ENCODE data around the gene PGAM4.
"Not testable (repeated sequence)": the region's sequence is repeated elsewhere in the genome, so short reads cannot be mapped to it uniquely, and the experiment has no call there.

PGAM4 gene

DNA sequence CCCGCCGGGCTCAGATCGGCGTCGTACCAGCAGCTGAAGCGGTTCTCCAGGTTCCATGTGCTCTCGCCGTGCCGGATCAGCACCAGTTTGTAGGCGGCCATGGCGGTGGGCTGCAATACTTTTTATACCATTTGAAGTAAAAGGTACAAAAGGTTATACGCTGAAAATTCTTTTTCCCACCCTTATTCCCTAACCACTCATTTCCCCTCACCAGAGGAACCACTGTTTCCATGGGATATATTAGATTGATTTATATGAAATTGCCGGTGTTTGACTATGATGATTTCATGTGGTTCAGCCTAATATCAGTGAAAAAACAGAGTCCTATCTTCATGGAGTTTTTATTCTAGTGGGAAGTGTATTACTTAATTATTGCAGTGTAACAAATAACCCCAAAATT, at the start of gene PGAM4:
Gene PGAM4, minus strand, starts transcription at position 101 of the 400 bp plus-strand sequence. Its CDS starts 0 bp downstream, at position 101.
- no peak for DNase-seq

DNA sequence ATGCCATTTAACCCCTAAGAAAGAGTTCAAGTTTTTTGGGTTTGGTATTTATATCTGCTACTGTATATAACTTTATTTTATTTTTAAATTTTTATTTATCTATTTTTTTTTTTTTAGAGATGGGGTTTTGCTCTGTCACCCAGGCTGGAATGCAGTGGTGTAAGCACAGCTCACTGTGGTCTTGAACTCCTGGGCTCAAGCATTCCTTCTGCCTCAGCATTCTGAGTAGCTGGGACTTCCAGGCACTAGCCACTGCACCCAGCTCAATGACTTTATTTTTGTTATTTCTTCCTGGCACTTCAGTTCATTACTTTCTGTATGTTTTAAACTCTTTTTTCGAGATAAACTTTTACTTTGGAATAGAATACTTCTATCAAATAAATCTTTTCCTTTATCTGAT, 42.4 kb upstream of the PGAM4 start:
- DNase-seq: no peak

DNA sequence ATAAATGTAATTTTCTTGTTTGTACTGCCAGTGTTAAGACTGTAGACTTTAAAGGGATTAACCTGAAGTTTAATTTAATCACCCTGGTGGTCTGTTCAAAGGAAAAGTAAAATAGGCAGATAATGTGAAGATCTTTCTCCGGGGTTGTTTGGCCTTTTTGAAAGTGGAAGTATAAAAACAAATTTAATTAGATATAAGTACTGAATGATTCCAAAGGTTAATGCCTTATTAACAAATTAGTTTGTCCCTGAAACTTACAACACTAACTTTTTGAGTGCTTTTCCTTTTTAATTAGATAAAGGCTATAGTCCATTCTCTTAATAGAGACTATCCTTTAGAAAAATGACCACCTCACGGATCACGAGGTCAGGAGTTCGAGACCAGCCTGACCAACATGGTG, 10.4 kb upstream of the PGAM4 start:
- no peak for DNase-seq

DNA sequence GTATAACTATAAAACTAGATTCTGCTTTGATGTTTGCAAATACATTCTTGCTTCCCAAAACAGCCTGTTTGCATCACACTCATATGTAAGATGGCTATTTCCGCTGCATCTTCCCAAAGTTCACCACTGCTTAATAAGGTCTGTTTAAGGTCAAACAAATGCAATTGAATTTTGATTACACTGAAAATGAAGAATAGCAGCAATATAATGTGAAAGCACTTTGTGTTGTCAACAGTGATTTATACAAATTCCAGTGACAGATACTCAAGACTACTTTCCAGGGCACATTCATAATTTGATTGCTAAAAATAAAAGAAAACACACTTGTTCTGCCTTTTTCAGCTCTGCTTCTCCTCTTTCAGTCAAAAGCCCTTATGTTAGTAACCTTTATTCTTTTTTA, 8.1 kb upstream of the PGAM4 start:
- no peak for DNase-seq

DNA sequence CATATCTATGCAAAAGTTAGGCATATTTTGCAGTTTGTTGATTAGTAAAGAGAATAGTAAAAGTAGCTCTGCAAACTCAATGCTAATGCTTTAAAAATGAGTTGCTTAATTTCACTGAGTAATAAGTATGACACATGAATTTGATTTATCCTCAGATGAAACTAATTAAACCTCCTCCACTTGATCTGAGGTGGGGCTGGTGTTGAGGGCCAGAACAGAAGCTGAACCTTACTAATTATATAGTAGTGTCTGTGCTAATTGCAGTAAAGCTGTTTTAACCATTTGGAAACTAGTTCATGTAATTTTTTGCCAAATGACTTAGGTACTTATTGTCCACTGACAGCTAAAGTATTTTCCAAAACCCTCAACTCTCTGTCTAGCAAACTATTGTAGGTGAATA, 7.7 kb upstream of the PGAM4 start:
- DNase-seq: no peak

DNA sequence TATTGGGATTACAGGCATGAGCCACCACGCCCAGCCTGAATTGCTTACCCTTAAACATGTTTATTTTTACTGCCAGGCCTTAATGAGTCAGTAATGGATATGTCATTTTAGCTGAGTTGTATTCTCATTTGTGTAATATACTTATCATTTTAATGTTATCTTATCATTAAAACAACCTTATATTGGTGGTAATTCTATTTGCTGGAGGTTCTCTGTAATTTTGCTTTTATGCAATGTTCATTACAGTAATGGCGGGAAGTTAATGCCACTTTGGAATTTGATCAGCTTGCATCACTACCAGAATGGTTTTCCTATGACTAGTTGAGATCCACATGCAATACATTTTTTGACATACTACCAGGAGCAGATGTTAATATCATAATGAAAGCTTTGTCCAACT, 6.3 kb upstream of the PGAM4 start:
- DNase-seq: no peak

DNA sequence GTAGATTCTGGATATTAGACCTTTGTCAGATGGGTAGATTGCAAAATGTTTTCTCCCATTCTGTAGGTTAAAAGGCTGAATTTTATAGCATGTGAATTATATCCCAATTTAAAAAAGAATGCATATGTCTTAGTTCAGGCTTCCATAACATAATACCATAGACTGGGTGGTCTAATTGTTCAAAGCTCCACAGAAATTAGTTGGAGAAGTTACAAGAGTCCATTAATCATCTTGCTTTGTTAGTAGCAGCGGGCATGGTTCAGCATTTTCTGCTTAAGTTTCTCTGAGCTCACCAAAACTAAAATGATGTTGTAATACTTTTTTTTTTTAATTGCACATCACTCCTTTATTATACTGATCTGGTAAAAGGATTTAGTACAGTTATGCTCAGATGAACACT, 1.8 kb downstream of the PGAM4 start:
- DNase-seq: no peak

DNA sequence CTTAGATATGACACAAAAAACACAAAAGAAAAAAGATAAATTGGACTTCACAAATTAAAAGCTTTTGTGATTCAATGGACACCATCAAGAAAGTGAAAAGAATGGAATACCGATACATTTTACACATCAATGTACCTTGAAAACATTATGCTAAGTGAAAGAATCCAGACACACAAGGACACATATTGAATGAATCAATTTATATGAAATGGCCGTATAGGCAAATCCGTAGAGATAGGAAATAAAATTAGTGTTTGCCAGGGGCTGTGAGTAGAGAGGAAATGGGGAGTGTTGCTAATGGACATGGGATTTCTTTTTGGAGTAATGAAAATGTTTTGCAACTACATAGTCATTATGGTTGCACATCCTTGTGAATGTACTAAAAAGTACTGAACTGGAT, 3.1 kb downstream of the PGAM4 start:
- DNase-seq: no peak

DNA sequence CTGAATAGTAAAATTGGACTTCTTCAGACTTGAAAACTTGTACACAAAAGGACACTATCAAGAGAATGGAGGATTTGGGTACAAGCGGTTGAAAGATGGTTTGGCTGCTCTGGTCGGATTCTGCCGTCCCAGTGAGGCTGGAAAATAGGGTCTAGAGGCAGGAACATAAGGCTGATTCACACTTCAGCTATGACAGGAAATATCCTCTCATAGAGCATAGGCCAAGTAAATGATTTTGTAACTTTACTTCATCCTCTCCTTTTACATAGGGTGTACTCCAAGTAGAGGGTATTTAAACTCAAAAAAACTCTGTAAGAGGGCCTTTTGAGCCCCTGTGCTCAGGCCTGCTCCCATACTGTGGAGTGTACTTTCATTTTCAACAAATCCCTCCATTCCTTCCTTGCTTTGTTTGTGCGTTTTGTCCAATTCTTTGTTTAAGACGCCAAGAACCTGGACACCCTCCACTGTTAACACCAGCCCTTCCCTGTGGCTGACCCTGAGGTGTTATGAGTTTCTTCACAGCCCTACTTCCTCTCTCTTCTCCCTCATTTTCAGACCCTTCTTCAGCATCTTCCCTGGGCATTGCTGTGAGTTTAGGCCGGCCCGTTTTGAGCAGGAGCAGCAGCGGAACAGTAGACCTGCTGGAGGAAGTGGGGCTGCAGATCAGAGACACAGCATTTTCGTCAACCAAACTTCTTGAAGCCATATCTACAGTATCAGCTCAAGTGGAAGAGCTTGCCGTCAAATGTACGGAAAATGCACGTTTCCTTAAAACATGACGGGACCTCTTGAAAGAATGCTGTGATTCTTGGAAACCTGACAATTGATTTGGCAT, 7.2 kb downstream of the PGAM4 start:
- no peak for DNase-seq

DNA sequence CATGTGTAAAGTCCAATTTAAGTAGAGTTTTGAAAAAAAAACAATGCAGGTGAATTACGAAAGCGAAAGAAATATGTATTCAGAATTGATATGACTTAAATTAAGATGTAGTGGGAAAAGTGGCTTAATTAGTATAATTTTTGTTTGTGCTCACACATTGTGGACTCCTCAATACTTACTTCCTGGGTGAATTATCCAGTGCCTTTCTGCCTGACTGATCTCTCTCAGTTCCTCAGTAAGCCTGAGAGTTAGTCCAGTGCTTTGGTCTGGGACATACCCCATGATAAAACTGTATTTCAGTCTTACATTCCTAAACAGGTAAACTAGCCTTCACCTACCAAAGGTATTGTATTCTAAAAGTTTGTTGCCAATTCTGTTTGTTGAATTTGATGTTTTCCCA, 8.4 kb downstream of the PGAM4 start:
- DNase-seq: no peak

DNA sequence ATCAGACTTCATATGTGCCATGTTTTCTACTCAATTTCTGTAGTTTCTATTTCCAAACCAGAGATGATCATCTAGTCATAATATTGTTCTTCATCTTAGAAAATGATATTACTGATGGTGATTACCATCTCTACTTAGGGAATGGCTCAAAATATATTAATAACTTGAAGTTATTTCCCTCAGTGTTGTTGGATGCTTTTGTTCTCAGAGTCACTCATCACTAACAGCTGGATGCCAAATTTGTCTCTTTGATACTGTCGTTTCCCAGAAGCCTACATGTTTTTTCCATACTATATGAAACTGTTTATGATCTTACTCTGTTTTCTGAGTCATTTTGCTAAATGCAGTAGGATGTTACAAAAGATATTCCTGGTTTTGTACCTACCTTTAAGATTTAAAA, 8.9 kb downstream of the PGAM4 start:
- DNase-seq: no peak

DNA sequence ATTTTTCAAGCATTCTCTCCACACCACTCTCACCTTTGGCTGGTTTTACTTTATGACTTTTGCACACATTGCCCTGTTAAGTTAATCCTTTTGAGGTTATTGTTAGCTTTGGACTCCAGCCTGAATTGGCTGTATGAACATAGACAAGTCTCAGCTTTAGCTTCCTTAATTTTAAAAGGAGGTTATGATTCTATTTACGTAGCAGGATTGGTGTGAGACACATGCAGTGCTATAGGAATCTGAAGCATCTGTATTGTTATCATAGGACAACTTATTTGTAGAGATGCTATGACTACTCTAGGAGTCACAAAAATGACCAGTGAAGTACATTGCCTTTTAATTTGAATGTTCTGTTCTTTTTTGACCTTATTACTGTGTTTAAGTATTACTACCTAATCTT, 15.7 kb downstream of the PGAM4 start:
- DNase-seq: no peak

DNA sequence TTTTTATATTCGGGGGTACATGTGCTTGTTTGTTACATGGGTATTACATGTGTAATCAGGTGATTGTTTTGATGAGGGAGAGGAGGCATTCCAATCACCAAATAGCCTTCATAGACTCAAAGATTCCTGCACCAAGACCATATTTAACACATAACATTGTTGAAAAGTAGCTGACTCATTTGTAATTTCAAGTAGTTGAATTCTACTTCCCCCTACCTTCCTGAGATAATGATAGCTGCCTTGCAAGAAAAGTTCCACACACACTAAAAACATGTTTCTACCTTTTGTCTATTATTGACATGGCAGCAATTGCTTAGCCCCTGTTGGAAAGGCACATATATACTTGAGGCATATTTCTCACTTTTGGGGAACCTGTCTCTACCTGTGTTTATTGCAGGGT, 16.1 kb downstream of the PGAM4 start:
- no peak for DNase-seq

DNA sequence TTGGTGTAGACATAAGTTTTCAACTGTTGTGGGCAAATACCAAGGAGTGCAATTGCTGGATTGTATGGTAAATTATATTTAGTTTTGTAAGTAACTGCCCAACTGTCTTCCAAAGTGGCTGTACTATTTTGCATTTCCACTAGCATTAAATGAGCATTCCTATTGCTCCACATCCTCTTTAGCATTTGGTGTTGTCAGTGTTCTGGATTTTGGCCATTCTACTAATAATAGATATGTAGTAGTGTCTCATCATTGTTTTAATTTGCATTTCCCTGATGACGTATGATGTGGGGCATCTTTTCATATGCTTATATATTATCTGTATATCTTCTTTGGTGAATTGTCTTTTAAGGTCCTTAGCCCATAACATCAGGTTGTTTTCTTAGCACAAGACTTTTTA, 17.3 kb downstream of the PGAM4 start:
- no peak for DNase-seq

DNA sequence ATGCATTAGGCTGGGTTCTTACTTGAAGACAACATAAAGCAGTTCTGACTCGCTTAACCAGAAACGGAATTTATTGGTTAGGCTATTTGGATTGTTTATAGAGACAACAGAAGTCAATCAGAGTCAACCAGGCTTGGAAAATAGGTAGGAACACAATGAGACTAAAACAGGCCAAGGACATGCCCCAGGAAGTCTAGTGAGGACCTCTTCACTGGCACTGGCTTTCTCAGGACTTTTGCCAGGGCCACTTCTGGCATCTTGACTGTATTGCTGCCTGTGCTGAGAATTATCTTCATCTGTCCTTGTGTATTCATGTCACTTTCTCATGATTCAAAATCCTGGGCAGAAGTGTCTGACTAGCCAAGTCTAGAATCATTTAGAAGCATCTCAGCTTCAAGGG, 19.6 kb downstream of the PGAM4 start:
- DNase-seq: no peak

DNA sequence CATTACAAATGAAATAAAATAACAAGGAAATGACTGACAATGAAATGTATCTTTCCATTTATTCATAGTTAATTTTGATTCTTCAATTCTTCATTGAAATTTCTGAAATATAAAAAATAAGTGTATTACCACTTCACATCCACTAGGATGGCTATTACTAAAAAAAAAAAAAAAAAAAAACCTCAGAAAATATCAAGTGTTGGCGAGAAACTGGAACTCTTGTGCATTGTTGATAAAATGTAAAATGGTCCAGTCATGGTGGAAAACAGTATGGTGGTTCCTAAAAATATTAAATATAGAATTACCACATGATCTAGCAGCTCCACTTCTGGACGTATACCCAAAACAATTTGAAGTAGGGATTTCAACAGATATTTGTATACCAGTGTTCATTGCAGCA, 22.9 kb downstream of the PGAM4 start:
- no peak for DNase-seq

DNA sequence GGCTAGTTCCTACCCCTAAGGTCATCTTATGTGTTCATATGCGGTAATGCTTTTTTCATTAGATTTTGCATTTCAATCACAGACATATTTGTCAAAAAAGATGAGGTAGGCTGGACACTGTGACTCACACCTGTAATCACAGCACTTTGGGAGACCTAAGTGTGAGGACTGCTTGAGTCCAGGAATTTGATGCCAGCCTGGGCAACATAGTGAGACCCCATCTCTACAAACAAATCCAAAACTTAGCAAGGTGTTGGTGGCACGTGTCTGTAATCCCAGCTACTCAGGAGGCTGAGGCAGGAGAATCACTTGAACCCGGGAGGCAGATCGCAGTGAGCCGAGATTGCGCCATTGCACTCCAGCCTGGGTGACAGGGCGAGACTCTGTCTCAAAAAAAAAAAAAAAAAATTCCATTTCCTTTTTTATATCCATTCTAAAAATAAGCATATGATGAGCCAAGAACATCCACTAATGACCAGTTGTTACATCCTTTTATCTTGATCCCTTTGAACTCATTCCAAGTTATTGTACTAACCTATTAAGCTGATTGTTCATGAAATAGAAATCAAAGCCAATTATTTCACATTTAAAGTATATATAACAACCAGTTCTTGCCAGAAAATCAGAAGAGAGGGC, 23.4 kb downstream of the PGAM4 start:
- no peak for DNase-seq

DNA sequence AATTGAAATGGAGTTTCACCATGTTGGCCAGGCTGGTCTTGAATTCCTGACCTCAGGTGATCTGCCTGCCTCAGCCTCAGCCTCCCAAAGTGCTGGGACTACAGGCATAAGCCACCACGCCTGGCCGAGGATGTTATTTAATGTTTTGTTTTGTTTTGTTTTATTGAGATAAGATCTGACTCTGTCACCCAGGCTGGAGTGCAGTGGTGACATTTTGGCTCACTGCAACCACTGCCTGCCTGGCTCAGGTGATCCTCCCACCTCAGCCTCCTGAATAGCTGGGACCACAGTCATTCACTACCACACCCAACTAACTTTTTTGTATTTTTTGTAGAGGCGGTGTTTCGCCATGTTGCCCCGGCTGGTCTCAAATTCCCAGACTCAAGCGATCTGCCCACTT, 24.4 kb downstream of the PGAM4 start:
- DNase-seq: not testable (repeated sequence)

DNA sequence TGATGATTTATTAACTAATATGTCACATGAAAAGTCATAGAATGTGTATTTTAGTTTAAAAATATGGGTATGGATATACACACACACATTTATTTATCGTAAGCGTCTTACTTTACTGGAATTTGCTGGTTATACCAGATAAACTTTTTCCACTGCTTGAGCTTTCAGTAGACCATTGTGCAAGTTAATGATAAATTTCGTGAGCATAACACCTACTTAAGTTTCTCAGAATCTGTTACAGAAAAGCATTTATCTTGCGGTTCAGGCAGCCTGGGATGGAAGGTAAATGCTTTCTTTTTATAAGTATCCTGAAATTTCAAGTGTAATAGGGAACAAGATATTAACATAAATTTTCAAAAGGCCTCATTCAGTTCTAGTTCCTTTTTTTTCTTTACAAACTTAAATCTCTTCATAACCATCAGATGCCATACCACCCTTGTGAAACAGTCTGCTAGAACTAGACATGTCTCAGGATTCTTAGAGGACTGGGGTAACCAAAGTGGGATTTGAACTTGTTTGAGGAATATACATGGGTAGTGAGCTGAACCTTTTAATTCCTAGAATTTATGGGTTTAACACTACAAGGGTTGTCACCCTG, 31.3 kb downstream of the PGAM4 start:
- no peak for DNase-seq

DNA sequence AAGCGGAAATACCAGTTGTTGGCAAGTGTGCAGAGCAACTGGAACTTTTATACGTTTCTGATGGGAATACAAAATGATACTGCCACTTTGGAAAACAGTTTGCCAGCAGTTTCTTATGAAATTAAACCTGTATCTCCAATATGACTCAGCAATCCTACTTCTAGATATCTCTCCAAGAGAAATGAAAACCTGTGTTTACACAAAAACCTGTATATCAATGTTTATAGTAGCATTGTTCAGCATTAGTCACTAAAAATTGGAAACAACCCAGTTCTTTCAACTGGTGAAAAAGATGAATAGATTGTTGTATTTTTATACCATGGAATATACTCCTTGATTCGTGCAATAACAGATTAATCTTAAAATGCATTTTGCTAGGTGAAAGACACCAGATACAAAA, 32.1 kb downstream of the PGAM4 start:
- no peak for DNase-seq

DNA sequence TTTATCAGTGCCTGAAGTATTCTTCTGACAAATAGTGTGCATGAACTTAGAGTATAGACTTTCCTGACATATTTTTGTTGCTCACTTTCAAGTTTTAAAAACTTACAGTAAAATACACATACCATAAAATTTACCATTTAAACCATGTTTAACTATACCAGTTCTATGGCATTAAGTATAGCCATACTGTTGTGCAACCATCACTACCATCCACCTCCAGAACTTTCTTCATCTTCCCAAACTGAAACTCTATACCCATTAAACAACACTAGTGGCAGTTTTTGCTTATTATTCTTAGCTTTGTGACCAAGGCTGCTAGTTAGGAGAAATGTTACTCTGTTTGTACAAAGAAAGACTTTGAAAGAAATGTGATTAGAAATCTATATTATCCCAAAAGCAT, 33.1 kb downstream of the PGAM4 start:
- no peak for DNase-seq

DNA sequence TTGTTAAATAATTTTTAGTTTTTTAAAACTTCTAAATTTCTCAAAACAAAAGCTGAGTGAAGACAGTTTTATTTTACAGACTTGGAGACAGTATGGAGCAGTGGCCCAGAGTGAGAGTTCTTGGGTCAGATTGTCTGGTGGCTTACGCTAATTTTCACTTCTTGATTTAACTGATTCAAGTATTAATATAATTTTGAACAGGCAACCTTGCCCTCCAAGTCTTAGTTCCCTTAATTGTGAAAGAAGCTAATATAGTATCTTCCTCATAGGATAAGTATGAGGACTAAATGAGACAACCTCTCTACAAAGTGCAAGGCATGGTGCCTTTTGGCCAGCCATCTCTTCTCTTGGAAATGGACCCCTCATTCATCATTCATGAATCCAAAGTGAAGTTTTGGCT, 33.6 kb downstream of the PGAM4 start:
- no peak for DNase-seq

DNA sequence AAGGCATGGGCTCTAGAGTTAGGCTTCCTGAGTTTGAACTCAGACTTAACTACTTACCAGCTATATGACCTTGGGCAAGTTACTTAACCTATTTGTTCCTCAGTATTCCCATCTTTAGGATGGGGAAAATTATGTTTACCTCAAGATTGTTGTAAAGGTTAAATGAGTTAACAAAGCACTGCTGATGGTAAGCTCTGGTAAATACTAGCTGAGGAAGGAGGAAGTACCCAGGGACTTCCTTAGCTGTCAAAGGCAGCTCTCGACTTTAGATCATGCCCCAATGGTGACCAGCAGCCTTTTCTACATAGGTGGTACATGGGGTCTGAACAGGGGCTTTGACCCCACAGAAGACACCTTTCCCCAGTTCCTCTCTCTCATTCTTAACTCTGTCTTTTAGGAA, 38.9 kb downstream of the PGAM4 start:
- no peak for DNase-seq

DNA sequence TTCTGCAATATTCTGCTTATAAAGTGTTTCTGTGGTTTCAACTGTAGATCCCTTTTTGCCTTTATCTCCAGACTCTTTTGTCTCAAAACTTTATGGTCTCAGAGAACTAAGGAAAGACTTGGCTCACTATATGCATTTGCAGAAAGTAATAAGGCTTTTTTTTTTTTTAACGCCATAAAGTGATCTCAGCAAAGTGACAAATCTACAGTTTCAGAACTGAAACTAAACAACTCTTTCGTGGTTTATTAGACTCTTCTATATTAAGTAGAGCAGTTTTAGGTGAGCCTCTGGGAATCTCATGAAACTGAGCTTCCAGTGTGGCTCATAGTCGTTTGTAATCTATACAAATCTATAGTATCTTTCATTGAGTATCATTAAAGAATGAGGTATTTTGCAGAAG, 43.7 kb downstream of the PGAM4 start:
- DNase-seq: no peak
